DOHH2 (cell line): ENCODE data around the gene CCDC158.

ENCODE experiments used
- H3F3A ChIP-seq: fragments of 200-600 bp; sonication (generic), shearing (Covaris generic); 2 replicates; pipeline ENCODE4 v1.6.0; 2016; ENCODE audit warnings: antibody characterized with exemption, mild to moderate bottlenecking; ENCODE audit not compliant: control insufficient read depth, insufficient read depth
- H3K27ac ChIP-seq: fragments of 200-600 bp; sonication (generic); 2 replicates; pipeline ENCODE4 v1.5.1; 2014; ENCODE audit warnings: low read depth, mild to moderate bottlenecking, low read length, moderate library complexity
- H3K27me3 ChIP-seq: fragments of 200-600 bp; sonication (generic); 2 replicates; pipeline ENCODE4 v1.6.1; 2014; ENCODE audit warnings: mild to moderate bottlenecking, low read length, mixed read lengths; ENCODE audit not compliant: control insufficient read depth
- H3K36me3 ChIP-seq: fragments of 200-600 bp; sonication (generic); 2 replicates; pipeline ENCODE4 v1.6.1; 2014; ENCODE audit warnings: mild to moderate bottlenecking, low read length, moderate library complexity, mixed read lengths; ENCODE audit not compliant: control insufficient read depth
- H3K4me1 ChIP-seq: fragments of 200-600 bp; sonication (generic); 2 replicates; pipeline ENCODE4 v1.6.1; 2014; ENCODE audit warnings: mild to moderate bottlenecking, low read length, mixed read lengths; ENCODE audit not compliant: control insufficient read depth
- H3K4me2 ChIP-seq: fragments of 200-600 bp; sonication (generic); 2 replicates; pipeline ENCODE4 v1.6.0; 2014; ENCODE audit warnings: mild to moderate bottlenecking, low read length, moderate library complexity
- H3K4me3 ChIP-seq: fragments of 200-600 bp; sonication (generic); 2 replicates; pipeline ENCODE4 v1.5.1; 2014; ENCODE audit warnings: mild to moderate bottlenecking, low read length, mixed read lengths
- H3K79me2 ChIP-seq: fragments of 200-600 bp; sonication (generic); 2 replicates; pipeline ENCODE4 v1.6.1; 2014; ENCODE audit warnings: mild to moderate bottlenecking, low read length, mixed read lengths; ENCODE audit not compliant: control insufficient read depth
- H3K9me2 ChIP-seq: fragments of 200-600 bp; sonication (generic); replicated peaks from 2 replicates; pipeline ENCODE4 v1.6.1; 2014; ENCODE audit warnings: mild to moderate bottlenecking, low read length, mixed read lengths; ENCODE audit not compliant: control insufficient read depth
- H3K9me3 ChIP-seq: fragments of 200-600 bp; sonication (generic); 2 replicates; pipeline ENCODE4 v1.6.1; 2014; ENCODE audit warnings: antibody characterized with exemption, low read length, mixed read lengths; ENCODE audit not compliant: control insufficient read depth, insufficient read depth
- H4K20me1 ChIP-seq: fragments of 200-600 bp; sonication (generic); 2 replicates; pipeline ENCODE4 v1.6.0; 2014; ENCODE audit warnings: low read depth, mild to moderate bottlenecking, antibody characterized with exemption, low read length, moderate library complexity; ENCODE audit not compliant: control insufficient read depth, insufficient read depth
- EZH2phosphoT487 ChIP-seq: fragments of 200-600 bp; sonication (generic); IDR thresholded peaks from 2 replicates; pipeline ENCODE4 v1.6.1; 2017; ENCODE audit warnings: borderline replicate concordance, mild to moderate bottlenecking, antibody characterized with exemption, low read length, moderate library complexity, mixed read lengths
- TF ChIP-seq, protein P1 (sequence below): fragments of 200-600 bp; sonication (generic); IDR thresholded peaks from one replicate; pipeline ENCODE4 v1.5.1; 2014; ENCODE audit warnings: antibody characterized with exemption, mild to moderate bottlenecking, low read depth, low read length; ENCODE audit not compliant: poor library complexity, severe bottlenecking

The CCDC158 gene

DNA sequence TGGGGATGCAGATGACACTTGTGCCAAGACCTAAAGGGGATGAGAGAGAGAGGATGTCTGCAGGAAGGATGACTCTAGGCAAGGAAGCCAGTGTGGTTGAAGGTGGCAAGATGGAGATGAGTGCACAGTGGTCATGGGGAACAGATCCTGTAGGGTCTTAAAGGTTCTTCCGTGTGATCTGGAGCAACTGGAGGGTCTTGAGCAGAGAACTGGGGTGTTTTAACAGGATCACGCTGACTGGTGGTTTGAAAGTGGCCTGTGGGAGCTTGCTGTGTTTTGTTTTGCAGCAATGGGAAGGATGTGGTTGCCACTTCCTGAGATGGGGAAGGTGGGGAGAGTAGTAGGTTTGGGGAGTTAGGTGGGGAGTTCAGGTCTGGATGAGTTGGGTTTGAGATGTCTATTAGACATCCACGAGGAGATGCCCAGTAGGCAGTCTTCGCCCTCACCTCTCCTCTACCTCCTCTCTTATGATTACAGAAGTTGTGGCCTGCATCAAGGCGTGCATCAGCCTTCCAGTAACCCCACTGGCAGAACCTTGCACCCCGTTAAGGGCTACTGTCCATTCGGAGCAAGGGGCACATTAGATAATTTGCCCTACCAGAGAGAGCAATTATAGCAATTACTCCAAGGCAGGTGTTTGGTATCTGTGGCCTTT is 115.8 kb downstream of the CCDC158 start:
- no peaks in the 10 kb centered on the region for H3K36me3 ChIP-seq
- H3K4me3 ChIP-seq = no peak overlapping the region
- H3K4me2 ChIP-seq = no peak overlapping the region
- H3K27me3 ChIP-seq = no peaks in the 10 kb centered on the region
- H3K79me2 ChIP-seq = no peaks in the 10 kb centered on the region
- no peaks in the 10 kb centered on the region for H4K20me1 ChIP-seq
- TF ChIP-seq EZH2phosphoT487 = no peak
- TF ChIP-seq, protein P1, sequence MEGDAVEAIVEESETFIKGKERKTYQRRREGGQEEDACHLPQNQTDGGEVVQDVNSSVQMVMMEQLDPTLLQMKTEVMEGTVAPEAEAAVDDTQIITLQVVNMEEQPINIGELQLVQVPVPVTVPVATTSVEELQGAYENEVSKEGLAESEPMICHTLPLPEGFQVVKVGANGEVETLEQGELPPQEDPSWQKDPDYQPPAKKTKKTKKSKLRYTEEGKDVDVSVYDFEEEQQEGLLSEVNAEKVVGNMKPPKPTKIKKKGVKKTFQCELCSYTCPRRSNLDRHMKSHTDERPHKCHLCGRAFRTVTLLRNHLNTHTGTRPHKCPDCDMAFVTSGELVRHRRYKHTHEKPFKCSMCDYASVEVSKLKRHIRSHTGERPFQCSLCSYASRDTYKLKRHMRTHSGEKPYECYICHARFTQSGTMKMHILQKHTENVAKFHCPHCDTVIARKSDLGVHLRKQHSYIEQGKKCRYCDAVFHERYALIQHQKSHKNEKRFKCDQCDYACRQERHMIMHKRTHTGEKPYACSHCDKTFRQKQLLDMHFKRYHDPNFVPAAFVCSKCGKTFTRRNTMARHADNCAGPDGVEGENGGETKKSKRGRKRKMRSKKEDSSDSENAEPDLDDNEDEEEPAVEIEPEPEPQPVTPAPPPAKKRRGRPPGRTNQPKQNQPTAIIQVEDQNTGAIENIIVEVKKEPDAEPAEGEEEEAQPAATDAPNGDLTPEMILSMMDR = no peak
- no peaks in the 10 kb centered on the region for H3F3A ChIP-seq
- no peak overlapping the region for H3K27ac ChIP-seq
- no peaks in the 10 kb centered on the region for H3K9me2 ChIP-seq
- no peaks in the 10 kb centered on the region; the same call in 1 of the 2 replicates for H3K9me3 ChIP-seq
- H3K4me1 ChIP-seq = no peaks in the 10 kb centered on the region

DNA sequence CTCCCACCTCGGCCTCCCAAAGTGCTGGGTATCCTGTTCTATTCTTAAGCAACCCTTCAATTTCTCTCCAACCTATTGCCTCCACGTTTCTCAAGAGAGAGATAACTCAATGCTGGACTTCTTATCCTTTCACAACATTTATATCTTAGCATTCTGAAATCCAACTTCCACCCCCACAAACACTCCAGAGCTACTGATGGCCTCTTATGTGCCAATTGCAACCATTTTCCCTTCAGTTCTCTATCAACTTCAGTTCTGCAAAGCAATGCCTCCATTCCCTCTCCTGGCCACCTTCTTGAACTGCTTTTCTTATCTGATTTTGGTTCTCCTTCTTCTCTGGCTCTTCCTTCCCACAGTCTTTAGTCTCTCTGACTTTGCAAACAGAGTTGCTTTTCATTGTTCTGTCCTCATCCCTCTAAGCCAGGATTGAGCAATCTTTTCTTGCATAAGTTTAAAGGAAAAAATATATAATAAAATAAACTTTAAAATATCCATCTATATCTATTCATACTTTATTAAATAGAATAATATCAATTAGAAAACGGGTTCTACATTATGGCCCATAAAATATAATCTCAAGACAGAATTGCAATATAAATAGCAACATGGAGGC is 118.0 kb downstream of the CCDC158 start:
- Histone ChIP-seq H4K20me1 (no peaks in the 10 kb centered on the region), H3K27me3 (no peaks in the 10 kb centered on the region), H3K4me1 (no peaks in the 10 kb centered on the region), H3K9me3 (no peaks in the 10 kb centered on the region; the same call in 1 of the 2 replicates), H3K4me3 (no peak overlapping the region), H3K4me2 (no peak overlapping the region), H3K9me2 (no peaks in the 10 kb centered on the region), H3K36me3 (no peaks in the 10 kb centered on the region), H3K27ac (no peak overlapping the region), H3F3A (no peaks in the 10 kb centered on the region), H3K79me2 (no peaks in the 10 kb centered on the region)
- TF ChIP-seq, protein P1 = no peak
- no peak for TF ChIP-seq EZH2phosphoT487

DNA sequence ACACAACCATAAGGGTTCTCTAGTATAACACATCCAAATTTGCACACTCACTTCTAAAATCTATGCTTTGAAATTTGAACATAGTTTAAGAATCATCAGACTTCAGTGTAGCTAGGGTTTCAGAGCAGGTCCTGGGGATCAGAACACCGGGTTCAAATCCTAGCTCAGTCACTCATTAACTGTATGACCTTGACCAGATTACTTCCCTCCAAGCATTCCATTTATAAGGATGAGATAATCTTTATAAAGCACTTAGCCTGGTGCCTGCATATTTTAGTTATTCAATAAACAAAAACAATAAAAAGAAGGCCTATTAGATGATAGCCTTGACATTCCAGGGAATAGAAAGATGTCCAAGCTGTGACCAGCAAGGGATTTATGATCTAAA is 119.2 kb downstream of the CCDC158 start:
- Histone ChIP-seq H3F3A (no peaks in the 10 kb centered on the region), H3K9me3 (no peaks in the 10 kb centered on the region; the same call in 1 of the 2 replicates), H3K9me2 (no peaks in the 10 kb centered on the region), H3K4me2 (no peak overlapping the region), H3K27ac (no peak overlapping the region), H3K27me3 (no peaks in the 10 kb centered on the region), H3K4me1 (no peaks in the 10 kb centered on the region), H4K20me1 (no peaks in the 10 kb centered on the region), H3K79me2 (no peaks in the 10 kb centered on the region), H3K4me3 (no peak overlapping the region), H3K36me3 (no peaks in the 10 kb centered on the region)
- TF ChIP-seq, protein P1 = no peak
- no peak for TF ChIP-seq EZH2phosphoT487
